Measurements from ENCODE around the gene GATAD2B. TPM values are rescaled to one million over a fixed set of nuclear protein-coding genes. Genes with fewer than 3 reads are reported as not detected.

The GATAD2B gene
- polyA plus RNA-seq, 1 donor from 2014 or later = 12.8 TPM

- H3K79me2 ChIP-seq (replicated peaks; ENCODE audit: insufficient read depth, low read length) = no peaks in the 10 kb centered on the region
- TF ChIP-seq TAF1 (IDR thresholded peaks at IDR 0.05; ENCODE audit: low read depth) (no peak), SMC3 (conservative IDR thresholded peaks at IDR 0.05; ENCODE audit: poor library complexity) (no peak), POLR2AphosphoS5 (IDR thresholded peaks at IDR 0.05) (no peak), MXI1 (conservative IDR thresholded peaks at IDR 0.05; ENCODE audit: poor library complexity, severe bottlenecking) (no peak), RAD21 (conservative IDR thresholded peaks at IDR 0.05) (no peak), REST (IDR thresholded peaks at IDR 0.05; ENCODE audit: borderline replicate concordance) (no peak)
- no peak overlapping the region for H3K27ac ChIP-seq (ENCODE audit: low read length)
- no peaks in the 10 kb centered on the region for H3K9me2 ChIP-seq (ENCODE audit: insufficient read depth, low read length)
- no peaks in the 10 kb centered on the region for H3K27me3 ChIP-seq (ENCODE audit: insufficient read depth, low read depth, low read length)
- H3K4me3 ChIP-seq (ENCODE audit: low read length) = no peak overlapping the region
- H3K4me2 ChIP-seq (ENCODE audit: low read length) = no peak overlapping the region
- H2AFZ ChIP-seq (ENCODE audit: low read depth, low read length) = no peak overlapping the region
- H4K20me1 ChIP-seq (ENCODE audit: insufficient read depth) = no peaks in the 10 kb centered on the region
- H3K9me3 ChIP-seq (ENCODE audit: low read length) = no peaks in the 10 kb centered on the region
- H3F3A ChIP-seq (ENCODE audit: insufficient read depth, low read length, poor library complexity, severe bottlenecking) = no peaks in the 10 kb centered on the region
- no peak overlapping the region for H3K9ac ChIP-seq (ENCODE audit: low read length)
- peaks cover 4% of the 10 kb centered on the region for H3K36me3 ChIP-seq (ENCODE audit: insufficient read depth, low read length)
These were observed 106.4 kb downstream of the GATAD2B start for GRCh38 chr1:153816283-153816889.

- Histone ChIP-seq H3K27ac (ENCODE audit: low read length) (no peak overlapping the region), H3K4me3 (ENCODE audit: low read length) (no peak overlapping the region), H2AFZ (ENCODE audit: low read depth, low read length) (no peak overlapping the region), H3K9me3 (ENCODE audit: low read length) (no peaks in the 10 kb centered on the region), H3K79me2 (replicated peaks; ENCODE audit: insufficient read depth, low read length) (no peaks in the 10 kb centered on the region), H3K9me2 (ENCODE audit: insufficient read depth, low read length) (no peaks in the 10 kb centered on the region), H4K20me1 (ENCODE audit: insufficient read depth) (no peaks in the 10 kb centered on the region), H3K9ac (ENCODE audit: low read length) (no peak overlapping the region), H3K36me3 (ENCODE audit: insufficient read depth, low read length) (no peaks in the 10 kb centered on the region), H3K4me2 (ENCODE audit: low read length) (no peak overlapping the region), H3F3A (ENCODE audit: insufficient read depth, low read length, poor library complexity, severe bottlenecking) (no peaks in the 10 kb centered on the region), H3K27me3 (ENCODE audit: insufficient read depth, low read depth, low read length) (no peaks in the 10 kb centered on the region)
- no peak for TF ChIP-seq SMC3 (conservative IDR thresholded peaks at IDR 0.05; ENCODE audit: poor library complexity)
- TF ChIP-seq EZH2 (IDR thresholded peaks at IDR 0.05; ENCODE audit: borderline replicate concordance, insufficient read depth, low read length, poor library complexity, severe bottlenecking) = no peak
- TF ChIP-seq EP300 (conservative IDR thresholded peaks at IDR 0.05; ENCODE audit: poor library complexity, severe bottlenecking) = no peak
- TF ChIP-seq REST (IDR thresholded peaks at IDR 0.05; ENCODE audit: borderline replicate concordance) = no peak
- TF ChIP-seq MXI1 (conservative IDR thresholded peaks at IDR 0.05; ENCODE audit: poor library complexity, severe bottlenecking) = no peak
- TF ChIP-seq POLR2AphosphoS5 (IDR thresholded peaks at IDR 0.05) = no peak
- TF ChIP-seq CTCF (IDR thresholded peaks at IDR 0.05; ENCODE audit: poor library complexity, severe bottlenecking) = no peak
- no peak for TF ChIP-seq TAF1 (IDR thresholded peaks at IDR 0.05; ENCODE audit: low read depth)
- TF ChIP-seq RAD21 (conservative IDR thresholded peaks at IDR 0.05) = no peak
These were observed 116.7 kb downstream of the GATAD2B start for GRCh38 chr1:153805886-153806719.
